ENCODE data around the gene METTL4.

- TF ChIP-seq CREB5 (CRISPR knock-in tag; IDR thresholded peaks at IDR 0.05; ENCODE audit: low read depth) (no peak), ZFP30 (CRISPR knock-in tag; IDR thresholded peaks at IDR 0.05) (no peak), ARNTL (CRISPR knock-in tag; IDR thresholded peaks at IDR 0.05; ENCODE audit: borderline replicate concordance, low read depth) (no peak), SNAI2 (CRISPR knock-in tag; IDR thresholded peaks at IDR 0.05) (no peak), ZNF8 (CRISPR knock-in tag; IDR thresholded peaks at IDR 0.05) (no peak), ZNF70 (CRISPR knock-in tag; IDR thresholded peaks at IDR 0.05) (no peak), TCF4 (CRISPR knock-in tag; IDR thresholded peaks at IDR 0.05; ENCODE audit: borderline replicate concordance) (no peak)
- TF ChIP-seq, protein P1, sequence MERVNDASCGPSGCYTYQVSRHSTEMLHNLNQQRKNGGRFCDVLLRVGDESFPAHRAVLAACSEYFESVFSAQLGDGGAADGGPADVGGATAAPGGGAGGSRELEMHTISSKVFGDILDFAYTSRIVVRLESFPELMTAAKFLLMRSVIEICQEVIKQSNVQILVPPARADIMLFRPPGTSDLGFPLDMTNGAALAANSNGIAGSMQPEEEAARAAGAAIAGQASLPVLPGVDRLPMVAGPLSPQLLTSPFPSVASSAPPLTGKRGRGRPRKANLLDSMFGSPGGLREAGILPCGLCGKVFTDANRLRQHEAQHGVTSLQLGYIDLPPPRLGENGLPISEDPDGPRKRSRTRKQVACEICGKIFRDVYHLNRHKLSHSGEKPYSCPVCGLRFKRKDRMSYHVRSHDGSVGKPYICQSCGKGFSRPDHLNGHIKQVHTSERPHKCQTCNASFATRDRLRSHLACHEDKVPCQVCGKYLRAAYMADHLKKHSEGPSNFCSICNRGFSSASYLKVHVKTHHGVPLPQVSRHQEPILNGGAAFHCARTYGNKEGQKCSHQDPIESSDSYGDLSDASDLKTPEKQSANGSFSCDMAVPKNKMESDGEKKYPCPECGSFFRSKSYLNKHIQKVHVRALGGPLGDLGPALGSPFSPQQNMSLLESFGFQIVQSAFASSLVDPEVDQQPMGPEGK (CRISPR knock-in tag; IDR thresholded peaks at IDR 0.05; ENCODE audit: borderline replicate concordance) = no peak
- TF ChIP-seq, protein P2, sequence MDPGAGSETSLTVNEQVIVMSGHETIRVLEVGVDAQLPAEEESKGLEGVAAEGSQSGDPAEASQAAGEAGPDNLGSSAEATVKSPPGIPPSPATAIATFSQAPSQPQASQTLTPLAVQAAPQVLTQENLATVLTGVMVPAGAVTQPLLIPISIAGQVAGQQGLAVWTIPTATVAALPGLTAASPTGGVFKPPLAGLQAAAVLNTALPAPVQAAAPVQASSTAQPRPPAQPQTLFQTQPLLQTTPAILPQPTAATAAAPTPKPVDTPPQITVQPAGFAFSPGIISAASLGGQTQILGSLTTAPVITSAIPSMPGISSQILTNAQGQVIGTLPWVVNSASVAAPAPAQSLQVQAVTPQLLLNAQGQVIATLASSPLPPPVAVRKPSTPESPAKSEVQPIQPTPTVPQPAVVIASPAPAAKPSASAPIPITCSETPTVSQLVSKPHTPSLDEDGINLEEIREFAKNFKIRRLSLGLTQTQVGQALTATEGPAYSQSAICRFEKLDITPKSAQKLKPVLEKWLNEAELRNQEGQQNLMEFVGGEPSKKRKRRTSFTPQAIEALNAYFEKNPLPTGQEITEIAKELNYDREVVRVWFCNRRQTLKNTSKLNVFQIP (CRISPR knock-in tag; IDR thresholded peaks at IDR 0.05; ENCODE audit: borderline replicate concordance, low read depth) = no peak
Observed at GRCh38 chr18:2494921-2495320, 76.4 kb downstream of the METTL4 start.
